Natural killer cell (primary cell): ENCODE measurements around the gene PRSS36. TPM values are rescaled to one million over a fixed set of nuclear protein-coding genes. Genes with fewer than 3 reads are reported as not detected.

Experiments used
- ATAC-seq, 3 donors: fragments of 150-1000 bp in 2 of 3; fragments of 200-7000 bp in 1 of 3; cut with Tn5 transposase; 1 replicate in 1 of 3; 2 replicates in 2 of 3; pipeline ENCODE4 v1.10.0; 2021; ENCODE audit warnings: mild to moderate bottlenecking in 2 of 3, moderate library complexity in 2 of 3
- DNase-seq, 2 donors: peaks; one replicate each; pipeline versions ENCODE4 v3.0.0 to v3.0.0-alpha.2; 2013 to 2021; ENCODE audit warnings: mixed read lengths in 1 of 2
- H3K27ac ChIP-seq: one replicate; pipeline ENCODE4 v1.5.1; 2013; ENCODE audit warnings: mild to moderate bottlenecking, low read length
- H3K27me3 ChIP-seq: one replicate; pipeline ENCODE4 v1.6.1; 2013; ENCODE audit warnings: low read length; ENCODE audit not compliant: control insufficient read depth, insufficient read depth
- H3K36me3 ChIP-seq: one replicate; pipeline ENCODE4 v1.6.1; 2013; ENCODE audit warnings: low read length; ENCODE audit not compliant: control insufficient read depth, insufficient read depth
- H3K4me1 ChIP-seq: one replicate; pipeline ENCODE4 v1.6.1; 2013; ENCODE audit warnings: low read length; ENCODE audit not compliant: control insufficient read depth, insufficient read depth
- H3K4me3 ChIP-seq: one replicate; pipeline ENCODE4 v1.5.1; 2013; ENCODE audit warnings: low read length
- H3K9me3 ChIP-seq: one replicate; pipeline ENCODE4 v1.6.1; 2013; ENCODE audit warnings: low read length; ENCODE audit not compliant: control insufficient read depth, insufficient read depth
- H3K27ac Mint-ChIP-seq, 2 donors: one replicate each; pipeline ENCODE4 v1.8.0; 2022; ENCODE audit warnings: mild to moderate bottlenecking in 2 of 2, mixed read lengths in 2 of 2, moderate library complexity in 1 of 2
- H3K27me3 Mint-ChIP-seq, 2 donors: one replicate each; pipeline ENCODE4 v1.8.0; 2022; ENCODE audit warnings: low read depth in 2 of 2, mixed read lengths in 2 of 2
- H3K36me3 Mint-ChIP-seq: one replicate; pipeline ENCODE4 v1.8.0; 2022; ENCODE audit warnings: mixed read lengths
- H3K4me1 Mint-ChIP-seq, 2 donors: one replicate each; pipeline ENCODE4 v1.8.0; 2022; ENCODE audit warnings: mixed read lengths in 2 of 2
- H3K4me3 Mint-ChIP-seq: one replicate; pipeline ENCODE4 v1.8.0; 2022; ENCODE audit warnings: mild to moderate bottlenecking, moderate library complexity, mixed read lengths
- H3K9me3 Mint-ChIP-seq, 2 donors: one replicate each; pipeline ENCODE4 v1.8.0; 2022; ENCODE audit warnings: mixed read lengths in 2 of 2
- CTCF ChIP-seq: fragments of 200-600 bp; IDR thresholded peaks from one replicate; pipeline ENCODE4 v1.8.0; 2022; ENCODE audit warnings: antibody characterized with exemption
- WGBS: methylation state at CpG from one replicate; pipeline ENCODE4 v1.1.7; 2013; ENCODE audit warnings: missing lambda C conversion rate; ENCODE audit not compliant: insufficient coverage; 5-methylcytosine and 5-hydroxymethylcytosine counted together
- intact Hi-C: fragments of 100-400 bp; cut with micrococcal nuclease; formaldehyde crosslinking; loops from one replicate; pipeline ENCODE4 v1.14.2; 2022
- total RNA-seq, 4 donors: library from RNA; stranded (reverse); fragments of 120-200 nt in 1 of 4; gene quantifications; one replicate each; pipeline versions ENCODE4 v1.2.3 to v1.2.4, GENCODE V29; 2013 to 2022

The PRSS36 gene
- total RNA-seq: 1 to 10 TPM; 2.1 to 3.5 (median 2.3) TPM
- total RNA-seq (2013): 1.6 TPM

- Mint-ChIP-seq H3K4me1 (peaks cover 0 to 6% of the 10 kb centered on the region in 2 donors), H3K4me3 (no peak within 1 kb of the TSS), H3K27me3 (peaks cover 0 to 7% of the 10 kb centered on the region in 2 donors), H3K9me3 (no peaks in the 10 kb centered on the region), H3K36me3 (no peaks in the 10 kb centered on the region), H3K27ac (no peak within 1 kb of the TSS)
- Histone ChIP-seq H3K27me3 (no peaks in the 10 kb centered on the region), H3K4me1 (peaks cover 20% of the 10 kb centered on the region), H3K4me3 (no peak within 1 kb of the TSS), H3K36me3 (no peaks in the 10 kb centered on the region), H3K9me3 (no peaks in the 10 kb centered on the region), H3K27ac (no peak within 1 kb of the TSS)
- no peak for ATAC-seq
- 84% methylated on average over 11 of the region's 11 CpGs for WGBS
- intact Hi-C loops: no loop called here
- TF ChIP-seq CTCF: no peak
- no peak for DNase-seq
Observed at GRCh38 chr16:31149894-31150890, at the start of gene PRSS36. PRSS36 (minus strand) TSS chr16:31150066; CDS start chr16:31150035, 31 bp downstream.

- no peak for ATAC-seq
- no peak overlapping the region for H3K27ac ChIP-seq
- peak overlapping the region; percentile 52 for H3K4me3 Mint-ChIP-seq
Observed at GRCh38 chr16:31199430-31200041, 49.7 kb upstream of the PRSS36 start.

GRCh38 chr16:31198207-31198882, 48.5 kb upstream of the PRSS36 start:
- Histone ChIP-seq H3K9me3 (no peaks in the 10 kb centered on the region), H3K27ac (no peak overlapping the region), H3K27me3 (no peaks in the 10 kb centered on the region), H3K4me3 (no peak overlapping the region), H3K4me1 (peaks cover 52% of the 10 kb centered on the region), H3K36me3 (peaks cover 38% of the 10 kb centered on the region)
- intact Hi-C loops: no loop called here
- no peak for TF ChIP-seq CTCF
- ATAC-seq (no peak), DNase-seq (peak in 1 of 2 donors; percentile 7)
- Mint-ChIP-seq H3K4me1 (peaks cover 55 to 57% of the 10 kb centered on the region in 2 donors), H3K4me3 (no peak overlapping the region), H3K36me3 (no peaks in the 10 kb centered on the region), H3K9me3 (no peaks in the 10 kb centered on the region), H3K27me3 (no peaks in the 10 kb centered on the region), H3K27ac (peak overlapping the region; percentile 71 to 87)
- 80% methylated on average over 7 of the region's 7 CpGs for WGBS

More at GRCh38 chr16:31199430-31200041, 49.7 kb upstream of the PRSS36 start:
- intact Hi-C loops: loop anchor here (5.0 kb wide), 3 partner anchors 133 to 243 kb away; partner anchors contain the start of gene ZNF843
- 93% methylated on average over 5 of the region's 5 CpGs for WGBS
- H3K4me3 ChIP-seq: no peak overlapping the region
- H3K36me3 ChIP-seq: peaks cover 26% of the 10 kb centered on the region
- no peaks in the 10 kb centered on the region for H3K27me3 Mint-ChIP-seq
- no peak for TF ChIP-seq CTCF
- H3K4me1 ChIP-seq: peaks cover 52% of the 10 kb centered on the region
- H3K9me3 ChIP-seq: no peaks in the 10 kb centered on the region
- no peaks in the 10 kb centered on the region for H3K36me3 Mint-ChIP-seq
- peak overlapping the region; percentile 82 to 87 for H3K27ac Mint-ChIP-seq
- H3K27me3 ChIP-seq: no peaks in the 10 kb centered on the region
- no peaks in the 10 kb centered on the region for H3K9me3 Mint-ChIP-seq
- DNase-seq: peak in 1 of 2 donors; percentile 13
- peaks cover 53 to 55% of the 10 kb centered on the region in 2 donors for H3K4me1 Mint-ChIP-seq
